ENCODE measurements around the gene COL6A5.
"Not testable (repeated sequence)": the region's sequence is repeated elsewhere in the genome, so short reads cannot be mapped to it uniquely, and the experiment has no call there.

DNA sequence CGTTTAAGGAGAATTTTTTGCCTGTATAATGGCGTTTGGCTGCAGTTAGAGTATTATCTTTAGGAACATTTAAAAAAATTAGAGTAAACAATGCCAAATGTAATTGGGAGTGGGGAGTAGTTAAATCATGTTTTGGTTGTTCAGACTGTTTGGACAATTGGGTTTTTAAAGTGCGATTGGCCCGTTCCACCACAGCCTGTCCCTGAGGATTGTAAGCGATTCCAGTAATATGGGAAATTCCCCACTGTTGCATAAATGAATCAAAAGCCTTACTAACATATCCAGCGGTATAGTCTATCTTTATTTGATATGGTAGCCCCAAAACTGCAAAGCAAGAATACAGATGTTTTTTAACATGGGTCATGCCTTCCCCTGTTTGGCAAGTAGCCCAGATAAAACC lies 101.4 kb downstream of the COL6A5 start:
- TF ChIP-seq, protein P1, sequence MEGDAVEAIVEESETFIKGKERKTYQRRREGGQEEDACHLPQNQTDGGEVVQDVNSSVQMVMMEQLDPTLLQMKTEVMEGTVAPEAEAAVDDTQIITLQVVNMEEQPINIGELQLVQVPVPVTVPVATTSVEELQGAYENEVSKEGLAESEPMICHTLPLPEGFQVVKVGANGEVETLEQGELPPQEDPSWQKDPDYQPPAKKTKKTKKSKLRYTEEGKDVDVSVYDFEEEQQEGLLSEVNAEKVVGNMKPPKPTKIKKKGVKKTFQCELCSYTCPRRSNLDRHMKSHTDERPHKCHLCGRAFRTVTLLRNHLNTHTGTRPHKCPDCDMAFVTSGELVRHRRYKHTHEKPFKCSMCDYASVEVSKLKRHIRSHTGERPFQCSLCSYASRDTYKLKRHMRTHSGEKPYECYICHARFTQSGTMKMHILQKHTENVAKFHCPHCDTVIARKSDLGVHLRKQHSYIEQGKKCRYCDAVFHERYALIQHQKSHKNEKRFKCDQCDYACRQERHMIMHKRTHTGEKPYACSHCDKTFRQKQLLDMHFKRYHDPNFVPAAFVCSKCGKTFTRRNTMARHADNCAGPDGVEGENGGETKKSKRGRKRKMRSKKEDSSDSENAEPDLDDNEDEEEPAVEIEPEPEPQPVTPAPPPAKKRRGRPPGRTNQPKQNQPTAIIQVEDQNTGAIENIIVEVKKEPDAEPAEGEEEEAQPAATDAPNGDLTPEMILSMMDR (conservative IDR thresholded peaks at IDR 0.05) = not testable (repeated sequence)
- not testable (repeated sequence) for TF ChIP-seq EZH2 (IDR thresholded peaks at IDR 0.05; ENCODE audit: low read depth)

All from PC-9 (cell line).